Activated naive CD4-positive, alpha-beta T cell treated with anti-CD3 and anti-CD28 coated beads, Interleukin-2, amount 10 ng/mL, durations not matched to agents 7 days and 5 days (primary cell): ENCODE results near the gene EPB41.
A peak's percentile ranks its signal among the peaks of the same experiment; 100 is the strongest.
"Not testable (repeated sequence)": the region's sequence is repeated elsewhere in the genome, so short reads cannot be mapped to it uniquely, and the experiment has no call there.

Experiments used
- CTCF ChIA-PET: fragments of 350-600 bp; sonication (Branson Sonifier 250); formaldehyde crosslinking; loops from one replicate; lab custom pipeline; 2021; ENCODE audit warnings: antibody characterized with exemption; lab: Charles Lee
- DNase-seq: peaks from one replicate; pipeline ENCODE4 v3.0.0-alpha.2; 2020
- H3K27ac Mint-ChIP-seq: one replicate; pipeline ENCODE4 v1.8.0; 2021; ENCODE audit warnings: mild to moderate bottlenecking, moderate library complexity, mixed read lengths
- H3K27me3 Mint-ChIP-seq: one replicate; pipeline ENCODE4 v1.8.0; 2021; ENCODE audit warnings: mild to moderate bottlenecking, mixed read lengths
- H3K36me3 Mint-ChIP-seq: one replicate; pipeline ENCODE4 v1.8.0; 2021; ENCODE audit warnings: mixed read lengths
- H3K4me1 Mint-ChIP-seq: one replicate; pipeline ENCODE4 v1.8.0; 2021; ENCODE audit warnings: mixed read lengths
- H3K4me3 Mint-ChIP-seq: one replicate; pipeline ENCODE4 v1.8.0; 2021; ENCODE audit warnings: mild to moderate bottlenecking, moderate library complexity, mixed read lengths
- H3K9me3 Mint-ChIP-seq: one replicate; pipeline ENCODE4 v1.8.0; 2021; ENCODE audit warnings: mixed read lengths

Gene EPB41

DNA sequence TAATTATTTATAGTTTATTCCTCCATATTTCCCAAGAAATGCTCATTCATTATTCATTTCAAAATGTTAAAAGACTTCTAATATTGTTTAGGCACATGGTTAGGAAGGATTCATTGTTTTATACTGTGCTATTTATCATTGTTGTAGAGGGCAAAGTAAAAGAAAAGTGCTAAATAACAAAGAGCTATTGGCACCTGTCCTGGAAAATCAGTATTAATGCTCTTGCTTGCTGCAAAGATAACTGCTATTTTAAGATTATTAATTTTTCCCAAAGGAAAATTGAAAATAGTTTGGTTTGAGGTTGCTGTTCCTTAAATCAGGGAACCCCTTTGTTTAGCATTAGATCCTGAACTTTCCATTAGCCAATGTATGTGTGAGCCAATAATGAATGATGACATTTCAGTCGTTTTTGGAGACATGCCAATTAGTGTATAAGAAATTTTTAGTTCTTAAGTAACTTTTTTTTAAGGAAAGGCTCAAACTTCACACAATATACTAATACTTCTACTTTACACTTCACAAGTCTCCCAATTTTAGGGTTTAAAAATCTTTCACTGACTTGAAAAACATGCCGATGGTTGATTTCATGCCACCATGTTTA lies 39.9 kb downstream of the EPB41 start:
- H3K9me3 Mint-ChIP-seq: no peaks in the 10 kb centered on the region
- CTCF ChIA-PET: interaction anchor here (1.3 kb wide), 1 partner anchor 311 kb away, joined by 3 read pairs; no protein-coding TSS in a partner anchor
- H3K36me3 Mint-ChIP-seq: peaks cover 9% of the 10 kb centered on the region
- DNase-seq: no peak
- H3K4me3 Mint-ChIP-seq: no peak overlapping the region
- no peaks in the 10 kb centered on the region for H3K27me3 Mint-ChIP-seq
- H3K4me1 Mint-ChIP-seq: peaks cover 12% of the 10 kb centered on the region
- H3K27ac Mint-ChIP-seq: no peak overlapping the region

DNA sequence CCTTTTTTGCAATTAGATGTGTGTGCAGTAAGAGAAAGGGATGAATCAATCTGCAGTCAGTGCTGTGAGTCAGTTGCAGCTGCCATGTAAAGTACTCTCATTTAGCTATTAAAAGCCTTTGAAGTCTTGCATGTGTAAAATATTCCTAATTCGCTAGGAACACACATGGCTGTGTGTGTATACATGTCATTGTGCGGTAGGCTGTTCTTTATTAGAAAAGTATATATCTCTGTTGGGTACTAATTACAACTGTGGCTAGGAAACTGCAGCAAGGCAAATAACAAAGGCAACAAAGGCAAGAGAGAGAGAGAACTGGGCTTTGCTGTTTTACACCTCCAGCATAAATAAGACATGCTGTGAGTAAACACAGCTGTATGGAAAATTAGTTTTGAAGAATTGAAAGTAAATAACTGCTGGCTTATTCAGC lies 41.7 kb downstream of the EPB41 start:
- peaks cover 14% of the 10 kb centered on the region for H3K4me1 Mint-ChIP-seq
- H3K27me3 Mint-ChIP-seq: no peaks in the 10 kb centered on the region
- CTCF ChIA-PET: no interaction called here
- H3K4me3 Mint-ChIP-seq: no peak overlapping the region
- no peak overlapping the region for H3K27ac Mint-ChIP-seq
- no peak for DNase-seq
- H3K9me3 Mint-ChIP-seq: no peaks in the 10 kb centered on the region
- peaks cover 11% of the 10 kb centered on the region for H3K36me3 Mint-ChIP-seq

DNA sequence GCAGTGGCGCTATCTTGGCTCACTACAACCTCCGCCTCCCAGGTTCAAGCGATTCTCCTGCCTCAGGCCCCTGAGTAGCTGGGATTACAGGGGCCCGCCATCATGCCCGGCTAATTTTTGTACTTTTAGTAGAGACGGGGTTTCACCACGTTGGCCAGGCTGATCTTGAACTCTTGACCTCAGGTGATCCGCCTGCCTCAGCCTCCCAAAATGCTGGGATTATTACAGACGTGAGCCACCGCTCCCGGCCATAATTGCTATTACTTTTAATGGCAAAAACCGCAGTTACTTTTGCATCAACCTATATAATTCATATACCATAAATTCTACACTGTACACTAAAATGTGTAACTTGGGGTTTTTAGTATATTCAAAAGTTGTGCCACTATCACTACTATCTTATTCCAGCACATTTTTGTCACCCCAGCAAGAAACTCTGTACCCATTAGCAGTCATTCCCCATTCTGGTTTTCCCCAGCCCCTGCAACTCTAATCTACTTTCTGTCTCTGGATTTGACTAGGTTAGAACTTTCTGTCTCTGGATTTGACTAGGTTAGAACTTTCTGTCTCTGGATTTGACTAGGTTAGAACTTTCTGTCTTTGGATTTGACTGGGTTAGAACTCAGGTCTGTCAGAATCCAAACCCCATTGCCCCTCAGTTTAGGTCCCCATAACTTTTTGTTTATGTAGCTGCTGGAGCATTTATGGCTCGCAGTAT lies 47.9 kb downstream of the EPB41 start:
- CTCF ChIA-PET: interaction anchor here (1.5 kb wide), 1 partner anchor 13 kb away, joined by 4 read pairs; no protein-coding TSS in a partner anchor
- Mint-ChIP-seq H3K4me1 (peaks cover 39% of the 10 kb centered on the region), H3K36me3 (peaks cover 15% of the 10 kb centered on the region)
- H3K9me3 Mint-ChIP-seq, H3K27ac Mint-ChIP-seq, H3K27me3 Mint-ChIP-seq, H3K4me3 Mint-ChIP-seq, DNase-seq: not testable (repeated sequence)

DNA sequence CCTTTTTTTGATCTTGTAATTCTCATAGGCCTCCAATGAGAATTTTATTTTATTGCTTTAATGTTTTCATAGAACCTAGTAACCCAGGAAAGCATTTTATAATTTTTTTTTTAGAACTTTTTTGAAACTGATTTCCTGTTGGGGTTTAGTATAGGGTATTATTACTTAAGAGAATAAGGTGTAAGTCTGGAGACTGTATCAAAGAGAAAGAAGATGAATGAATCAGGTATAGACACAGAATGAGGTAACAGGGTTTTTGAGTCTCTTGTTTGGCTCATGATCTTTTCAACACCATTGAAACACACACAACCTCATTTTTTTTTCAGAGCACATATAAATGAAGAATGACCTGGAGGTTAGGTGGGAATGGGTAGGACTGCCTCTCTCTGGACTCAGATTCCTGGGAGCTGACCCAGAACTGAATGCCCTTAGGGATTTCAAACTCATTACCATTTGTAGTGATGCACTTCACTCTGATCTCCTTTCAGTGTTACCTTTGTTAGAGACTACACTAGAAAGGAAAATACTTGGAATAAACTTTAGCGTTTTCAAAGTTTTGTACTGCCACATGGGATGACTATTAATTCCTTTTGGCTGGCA lies 51.0 kb downstream of the EPB41 start:
- Mint-ChIP-seq H3K9me3 (no peaks in the 10 kb centered on the region), H3K27ac (no peak overlapping the region), H3K4me1 (peaks cover 33% of the 10 kb centered on the region), H3K27me3 (no peaks in the 10 kb centered on the region), H3K36me3 (peaks cover 13% of the 10 kb centered on the region), H3K4me3 (no peak overlapping the region)
- no peak for DNase-seq
- CTCF ChIA-PET: no interaction called here

DNA sequence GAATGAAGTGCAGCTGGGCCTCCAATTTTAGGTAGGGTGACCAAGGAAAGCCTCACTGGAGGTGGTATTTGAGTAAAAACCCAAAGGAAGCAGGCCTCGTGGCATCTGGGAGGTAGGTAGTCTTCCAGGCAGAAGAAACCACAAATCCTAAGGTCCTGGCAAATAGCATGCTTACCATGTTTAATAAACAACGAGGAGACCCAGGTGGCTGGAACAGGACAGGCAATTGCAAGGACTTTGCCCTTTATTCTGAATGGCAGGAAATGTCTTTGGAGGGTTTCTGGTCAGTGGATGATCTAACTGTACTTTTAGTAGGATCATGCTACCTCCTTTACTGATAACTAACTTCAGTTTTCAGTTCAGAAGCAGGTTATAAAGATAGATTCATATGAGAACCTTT lies 52.2 kb downstream of the EPB41 start:
- Mint-ChIP-seq H3K27ac (no peak overlapping the region), H3K4me3 (no peak overlapping the region), H3K27me3 (no peaks in the 10 kb centered on the region), H3K9me3 (no peaks in the 10 kb centered on the region), H3K4me1 (peaks cover 32% of the 10 kb centered on the region), H3K36me3 (peaks cover 10% of the 10 kb centered on the region)
- no peak for DNase-seq
- CTCF ChIA-PET: no interaction called here

DNA sequence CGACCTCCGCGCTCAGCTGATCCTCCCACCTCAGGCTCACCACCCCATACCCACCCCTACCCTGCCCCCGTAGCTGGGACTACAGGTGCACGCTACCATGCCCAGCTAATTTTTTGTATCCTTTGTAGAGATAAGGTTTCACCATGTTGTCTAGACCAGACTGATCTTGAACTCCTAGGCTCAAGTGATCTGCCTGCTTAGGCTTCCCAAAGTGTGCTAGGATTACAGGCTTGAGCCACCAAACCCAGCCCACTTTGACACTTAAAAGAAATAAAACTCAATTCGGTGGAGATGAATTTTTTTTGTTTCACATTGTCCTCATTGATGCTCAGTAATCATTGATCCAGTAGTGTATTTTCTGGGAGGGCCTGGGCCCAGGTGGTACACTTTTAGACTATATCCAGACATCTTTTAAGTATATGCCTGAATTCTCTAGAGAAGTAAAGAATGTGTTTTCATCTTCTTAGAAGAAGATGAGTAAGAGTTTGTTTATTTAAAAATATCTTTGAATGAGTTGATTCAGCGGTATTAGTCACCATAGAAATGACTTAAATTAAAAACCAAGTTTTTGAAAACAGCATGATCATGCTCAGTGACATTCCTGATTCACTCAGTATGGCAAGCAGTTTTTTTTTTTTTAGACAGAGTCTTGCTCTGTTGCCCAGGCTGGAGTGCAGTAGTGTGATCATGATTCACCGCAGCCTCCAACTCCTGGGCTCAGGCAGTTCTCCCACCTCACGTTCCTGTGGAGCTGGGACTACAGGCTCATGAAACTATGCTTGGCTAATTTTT lies 57.8 kb downstream of the EPB41 start:
- DNase-seq: no peak
- CTCF ChIA-PET: interaction anchor here (0.6 to 0.7 kb wide), 2 partner anchors 8 to 19 kb away, joined by 3 to 4 read pairs; no protein-coding TSS in a partner anchor
- no peak overlapping the region for H3K4me3 Mint-ChIP-seq

DNA sequence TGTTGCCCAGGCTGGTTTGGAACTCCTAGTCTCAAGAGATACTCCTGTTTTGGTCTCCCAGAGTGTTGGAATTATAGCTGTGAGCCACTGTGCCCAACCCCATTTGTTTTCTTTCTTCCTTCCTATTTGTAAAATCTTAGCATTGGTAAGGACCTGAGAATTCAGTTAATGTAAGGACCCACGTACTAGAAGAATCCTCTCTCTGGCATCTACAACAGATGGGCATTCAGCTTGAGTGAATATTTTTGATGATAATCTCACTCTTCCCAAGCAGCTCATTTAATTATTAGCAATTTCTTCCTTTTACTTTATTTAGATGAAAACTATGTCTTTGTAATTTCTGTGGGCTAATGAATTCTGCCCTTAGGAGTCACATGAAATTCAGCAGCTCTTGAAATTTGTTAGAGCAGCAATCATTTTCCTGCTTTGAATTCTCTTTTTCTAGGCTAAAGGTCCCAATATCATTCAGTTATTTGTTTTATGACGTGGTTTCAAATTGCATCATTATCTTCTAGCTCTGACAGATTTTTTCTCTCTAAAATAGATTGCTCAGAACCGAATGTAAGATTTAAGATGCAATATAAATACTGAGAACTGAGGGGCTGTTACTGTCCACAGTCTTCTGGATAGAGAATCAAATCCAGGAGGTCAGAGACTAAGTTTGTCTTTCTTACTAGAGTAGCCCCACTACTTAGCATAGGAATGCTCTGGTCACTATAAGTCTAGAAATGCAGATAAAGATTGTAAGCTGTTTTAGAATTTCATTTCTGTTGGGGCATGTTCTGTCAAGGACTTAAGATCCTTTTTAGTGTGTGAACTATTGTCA lies 59.4 kb downstream of the EPB41 start:
- no peak for DNase-seq
- Mint-ChIP-seq H3K36me3 (peaks cover 21% of the 10 kb centered on the region), H3K4me3 (no peak overlapping the region), H3K27ac (no peak overlapping the region), H3K4me1 (peaks cover 30% of the 10 kb centered on the region), H3K27me3 (no peaks in the 10 kb centered on the region), H3K9me3 (no peaks in the 10 kb centered on the region)
- CTCF ChIA-PET: interaction anchor here (1.0 kb wide), 1 partner anchor 14 kb away, joined by 4 read pairs; no protein-coding TSS in a partner anchor

More for the DNA sequence above, 57.8 kb downstream of the EPB41 start:
- Mint-ChIP-seq H3K4me1 (peaks cover 29% of the 10 kb centered on the region), H3K27me3 (no peaks in the 10 kb centered on the region), H3K36me3 (peaks cover 19% of the 10 kb centered on the region), H3K27ac (peak overlapping the region; percentile 75), H3K9me3 (no peaks in the 10 kb centered on the region)

DNA sequence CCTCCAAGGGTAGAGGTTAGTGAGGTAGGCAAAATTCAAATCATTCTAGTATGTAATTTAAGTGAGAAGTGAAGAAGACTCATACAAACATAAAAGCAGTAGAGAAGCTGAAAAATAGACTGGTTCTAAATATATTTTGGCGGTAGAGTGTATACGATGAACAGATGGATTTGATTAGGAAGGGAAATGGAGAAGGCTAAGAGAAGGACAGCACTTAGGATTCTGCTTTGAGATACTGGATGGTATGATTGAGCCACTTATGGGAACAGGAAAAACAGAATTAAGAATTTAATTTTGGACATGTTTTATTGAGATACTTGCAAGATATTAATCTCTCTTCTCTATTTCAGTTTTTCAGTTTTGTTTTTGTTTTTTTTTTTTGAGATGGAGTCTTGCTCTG lies 60.1 kb downstream of the EPB41 start:
- Mint-ChIP-seq H3K9me3 (no peaks in the 10 kb centered on the region), H3K4me3 (no peak overlapping the region), H3K36me3 (peaks cover 21% of the 10 kb centered on the region), H3K27me3 (no peaks in the 10 kb centered on the region), H3K4me1 (peaks cover 30% of the 10 kb centered on the region), H3K27ac (no peak overlapping the region)
- CTCF ChIA-PET: no interaction called here
- no peak for DNase-seq

DNA sequence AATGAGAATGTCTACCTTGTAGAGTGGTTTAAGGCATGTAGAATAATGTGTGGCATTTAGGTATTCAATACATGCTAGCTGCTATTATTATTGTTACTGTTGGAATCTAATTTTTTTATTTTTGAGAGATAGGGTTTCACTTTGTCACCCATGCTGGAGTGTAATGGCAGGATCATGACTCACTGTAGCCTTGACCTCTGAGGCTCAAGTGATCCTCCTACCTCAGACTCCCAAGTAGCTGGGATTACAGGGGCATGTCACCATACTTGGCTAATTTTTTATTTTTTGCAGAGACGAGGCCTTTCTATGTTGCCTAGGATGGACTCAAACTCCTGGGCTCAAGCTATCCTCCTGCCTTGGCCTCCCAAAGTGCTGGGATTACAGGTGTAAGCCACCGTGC lies 61.9 kb downstream of the EPB41 start:
- Mint-ChIP-seq H3K27me3 (no peaks in the 10 kb centered on the region), H3K9me3 (no peaks in the 10 kb centered on the region), H3K4me1 (peaks cover 39% of the 10 kb centered on the region), H3K27ac (no peak overlapping the region), H3K4me3 (no peak overlapping the region), H3K36me3 (peaks cover 22% of the 10 kb centered on the region)
- DNase-seq: no peak
- CTCF ChIA-PET: interaction anchor here (0.9 kb wide), 1 partner anchor 14 kb away, joined by 3 read pairs; no protein-coding TSS in a partner anchor

DNA sequence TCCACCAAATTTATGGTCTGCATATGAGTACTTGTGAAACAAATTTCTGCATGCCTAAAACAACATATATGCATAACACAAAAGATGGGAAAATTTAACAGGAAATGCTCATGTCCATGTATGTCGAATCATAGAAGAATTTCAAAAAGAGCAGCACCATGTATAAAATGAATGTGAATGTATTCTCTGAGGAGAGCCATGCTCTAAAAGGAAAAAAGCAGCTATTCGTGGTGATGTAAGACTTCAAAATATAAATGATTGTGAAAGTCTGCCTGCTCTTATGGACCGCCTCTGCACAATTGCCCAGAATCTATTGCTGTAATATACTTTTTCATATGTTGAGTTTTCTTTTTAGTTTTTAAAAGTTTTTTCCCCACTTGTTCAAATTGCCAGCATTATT lies 66.8 kb downstream of the EPB41 start:
- no peak for DNase-seq
- Mint-ChIP-seq H3K4me3 (no peak overlapping the region), H3K36me3 (peaks cover 27% of the 10 kb centered on the region), H3K9me3 (peaks cover 4% of the 10 kb centered on the region), H3K4me1 (peaks cover 27% of the 10 kb centered on the region), H3K27me3 (no peaks in the 10 kb centered on the region), H3K27ac (no peak overlapping the region)
- CTCF ChIA-PET: no interaction called here

DNA sequence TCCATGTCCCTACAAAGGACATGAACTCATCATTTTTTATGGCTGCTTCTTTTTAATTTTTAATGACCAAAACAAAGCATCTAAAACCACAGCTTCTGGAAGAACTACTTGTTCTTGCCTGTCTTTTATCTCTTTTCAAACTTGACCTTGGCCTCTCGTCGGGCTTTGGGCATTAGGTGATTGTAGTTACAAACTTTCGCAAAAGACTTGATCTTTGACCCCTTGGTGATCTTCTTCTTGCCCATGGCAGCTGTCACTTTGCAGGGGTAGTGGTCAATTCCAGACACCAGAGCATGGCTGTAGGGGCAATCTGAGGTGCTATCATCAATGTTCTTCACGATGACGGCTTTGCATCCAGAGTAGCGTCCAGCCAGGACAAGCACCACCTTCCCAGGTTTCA lies 67.8 kb downstream of the EPB41 start:
- H3K9me3 Mint-ChIP-seq: peaks cover 4% of the 10 kb centered on the region
- peaks cover 25% of the 10 kb centered on the region for H3K36me3 Mint-ChIP-seq
- H3K4me3 Mint-ChIP-seq: no peak overlapping the region
- no peak overlapping the region for H3K27ac Mint-ChIP-seq
- DNase-seq: no peak
- CTCF ChIA-PET: no interaction called here
- peaks cover 32% of the 10 kb centered on the region for H3K4me1 Mint-ChIP-seq
- no peaks in the 10 kb centered on the region for H3K27me3 Mint-ChIP-seq

DNA sequence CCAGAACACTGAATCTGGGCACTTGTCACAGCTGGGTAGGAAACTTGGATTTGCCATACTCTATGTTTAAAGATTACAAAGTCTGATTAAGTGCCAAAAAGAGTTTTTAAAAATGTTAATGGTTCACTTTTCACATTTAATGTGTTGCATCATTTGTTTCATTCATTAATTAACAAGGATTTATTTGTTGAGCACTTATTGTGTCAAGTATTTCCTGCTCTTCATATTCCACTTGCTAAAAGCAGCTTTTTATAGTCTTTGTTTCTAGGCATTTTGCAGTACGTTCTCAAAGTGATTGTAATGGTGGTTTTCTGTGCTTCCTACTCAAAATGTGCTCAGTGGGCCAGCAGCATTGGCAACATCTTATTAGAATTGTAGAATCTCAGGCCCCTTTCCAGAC lies 68.7 kb downstream of the EPB41 start:
- H3K36me3 Mint-ChIP-seq: peaks cover 32% of the 10 kb centered on the region
- H3K9me3 Mint-ChIP-seq: peaks cover 4% of the 10 kb centered on the region
- peaks cover 29% of the 10 kb centered on the region for H3K4me1 Mint-ChIP-seq
- DNase-seq: no peak
- no peak overlapping the region for H3K27ac Mint-ChIP-seq
- H3K27me3 Mint-ChIP-seq: no peaks in the 10 kb centered on the region
- no peak overlapping the region for H3K4me3 Mint-ChIP-seq
- CTCF ChIA-PET: no interaction called here

DNA sequence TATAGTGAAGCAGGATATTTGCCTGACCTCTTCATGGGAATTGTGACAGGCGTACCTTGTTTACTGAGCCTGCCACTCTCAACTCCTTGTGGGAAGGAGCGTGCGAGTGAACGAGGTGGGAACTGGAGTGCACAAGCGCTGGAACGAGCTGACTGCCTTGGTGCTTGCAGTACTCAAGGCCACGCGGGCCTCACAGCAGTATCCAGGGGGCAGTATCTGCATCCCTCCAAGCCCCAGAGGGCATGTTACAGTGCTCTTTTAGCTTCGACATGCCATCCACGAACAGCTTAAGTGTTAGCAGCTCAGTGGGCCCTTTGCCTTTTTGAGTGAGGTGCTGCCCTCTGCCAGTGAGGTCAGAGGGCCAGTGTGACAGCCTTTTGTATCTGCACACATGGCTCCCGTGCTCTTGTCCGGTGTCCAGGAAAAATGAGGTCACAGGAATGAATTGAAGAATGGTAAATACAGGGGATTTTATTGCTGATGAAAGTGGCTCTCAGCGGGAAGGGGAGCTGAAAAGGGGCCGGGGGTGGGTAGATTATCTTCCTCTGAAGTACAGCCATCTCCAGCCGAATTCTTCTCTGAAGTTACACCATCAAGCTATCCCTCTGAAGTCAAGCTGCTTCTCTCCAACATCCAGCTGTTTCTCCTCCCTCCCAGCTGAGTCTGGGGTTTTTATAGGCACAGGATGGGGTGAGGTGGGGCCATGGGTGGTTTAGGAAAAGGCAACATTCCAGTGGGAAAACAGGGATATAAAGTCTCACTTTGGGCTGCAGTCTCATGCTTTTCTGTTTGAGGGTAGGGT lies 69.3 kb downstream of the EPB41 start:
- peaks cover 29% of the 10 kb centered on the region for H3K4me1 Mint-ChIP-seq
- no peak overlapping the region for H3K27ac Mint-ChIP-seq
- H3K9me3 Mint-ChIP-seq: peaks cover 4% of the 10 kb centered on the region
- no peaks in the 10 kb centered on the region for H3K27me3 Mint-ChIP-seq
- DNase-seq: no peak
- peaks cover 32% of the 10 kb centered on the region for H3K36me3 Mint-ChIP-seq
- H3K4me3 Mint-ChIP-seq: no peak overlapping the region
- CTCF ChIA-PET: no interaction called here
